ENCODE data around the gene PTPN11. TPM values are rescaled to one million over a fixed set of nuclear protein-coding genes. Genes with fewer than 3 reads are reported as not detected.

The PTPN11 gene
- total and polyA plus RNA-seq, 5 experiments from 2014 or later, result 46.2 to 75.8 (median 70.2) TPM

DNA sequence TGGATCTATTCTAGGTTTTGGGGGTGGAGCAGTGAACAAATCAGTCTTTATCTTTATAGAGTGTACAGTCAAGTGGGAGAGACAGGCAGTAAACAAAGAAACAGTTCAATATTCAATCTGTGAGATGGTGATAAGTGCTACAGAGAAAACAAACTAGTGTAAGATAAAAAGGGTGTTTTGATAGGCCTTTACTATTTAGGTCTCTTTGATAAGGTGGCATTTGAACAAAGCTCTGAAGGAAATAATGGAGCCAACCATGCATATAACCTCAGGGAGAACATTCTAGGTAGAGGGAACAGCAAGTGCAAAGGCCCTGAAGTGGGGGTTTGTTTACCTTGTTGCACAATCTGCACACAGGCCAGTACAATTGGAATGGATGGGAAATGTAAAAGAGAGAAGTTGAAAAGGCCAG lies 47.3 kb downstream of the PTPN11 start:
- Mint-ChIP-seq H3K27ac (no peak overlapping the region), H3K4me1 (peaks cover 5 to 11% (median 9%) of the 10 kb centered on the region in 4 donors), H3K27me3 (no peaks in the 10 kb centered on the region), H3K36me3 (peaks cover 0 to 51% (median 11%) of the 10 kb centered on the region in 3 donors), H3K9me3 (no peaks in the 10 kb centered on the region), H3K4me3 (no peak overlapping the region)
- ATAC-seq (no peak), DNase-seq (no peak)
- POLR2A ChIA-PET, result no interaction called here

- H3K4me1 Mint-ChIP-seq, result peaks cover 4 to 11% (median 9%) of the 10 kb centered on the region in 4 donors
- DNase-seq (no peak), ATAC-seq (no peak)
- H3K9me3 Mint-ChIP-seq, result no peaks in the 10 kb centered on the region
- H3K4me3 Mint-ChIP-seq, result no peak overlapping the region
- H3K36me3 Mint-ChIP-seq, result peaks cover 0 to 52% (median 9%) of the 10 kb centered on the region in 3 donors
- POLR2A ChIA-PET, result no interaction called here
- H3K27me3 Mint-ChIP-seq, result no peaks in the 10 kb centered on the region
- peak overlapping the region in 1 of 10 donors; percentile 16 for H3K27ac Mint-ChIP-seq
These were observed 48.1 kb downstream of the PTPN11 start for GRCh38 chr12:112466835-112467234.

- no peaks in the 10 kb centered on the region for H3K9me3 Mint-ChIP-seq
- no peak for DNase-seq
- peaks cover 2 to 59% (median 8%) of the 10 kb centered on the region in 3 donors for H3K36me3 Mint-ChIP-seq
These were observed 49.3 kb downstream of the PTPN11 start for GRCh38 chr12:112468046-112468445.

DNA sequence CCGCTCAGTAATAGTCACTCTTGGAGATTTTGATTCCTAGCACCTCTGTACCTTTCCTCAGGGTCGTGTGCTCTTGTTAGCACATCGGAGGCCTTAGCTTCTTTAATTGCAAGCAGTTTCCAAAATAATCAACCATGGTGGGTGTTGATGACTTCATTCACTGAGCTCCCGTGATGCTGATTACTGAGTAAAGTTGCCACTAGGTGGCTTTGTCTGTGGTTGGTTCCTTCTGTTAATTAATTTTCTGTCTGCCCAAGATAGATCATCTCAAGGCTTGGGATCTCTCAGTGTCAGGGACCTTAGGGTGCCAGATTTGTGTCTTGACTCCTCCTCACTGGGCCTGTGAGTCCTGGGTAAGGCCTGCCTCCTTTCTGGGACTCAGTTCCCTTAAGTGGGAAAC lies 54.3 kb downstream of the PTPN11 start:
- no peaks in the 10 kb centered on the region for H3K27me3 Mint-ChIP-seq
- POLR2A ChIA-PET, result no interaction called here
- H3K9me3 Mint-ChIP-seq, result no peaks in the 10 kb centered on the region
- no peak overlapping the region for H3K27ac Mint-ChIP-seq
- H3K4me1 Mint-ChIP-seq, result peaks cover 0 to 5% (median under 1%) of the 10 kb centered on the region in 4 donors
- H3K36me3 Mint-ChIP-seq, result peaks cover 22 to 76% (median 25%) of the 10 kb centered on the region in 3 donors
- DNase-seq (no peak), ATAC-seq (no peak)
- H3K4me3 Mint-ChIP-seq, result no peak overlapping the region

More at GRCh38 chr12:112468046-112468445, 49.3 kb downstream of the PTPN11 start:
- Mint-ChIP-seq H3K4me1 (peaks cover 4 to 11% (median 9%) of the 10 kb centered on the region in 4 donors), H3K27ac (peak overlapping the region in 2 of 10 donors; percentile 50 to 79), H3K4me3 (no peak overlapping the region), H3K27me3 (no peaks in the 10 kb centered on the region)
- ATAC-seq, result no peak
- POLR2A ChIA-PET, result no interaction called here

- ATAC-seq, result no peak
- Mint-ChIP-seq H3K4me1 (peaks cover 0 to 18% (median 3%) of the 10 kb centered on the region in 4 donors), H3K27me3 (no peaks in the 10 kb centered on the region), H3K9me3 (no peaks in the 10 kb centered on the region), H3K4me3 (no peak overlapping the region), H3K36me3 (peaks cover 38 to 97% (median 66%) of the 10 kb centered on the region in 3 donors), H3K27ac (no peak overlapping the region)
- no peak for DNase-seq
- POLR2A ChIA-PET, result no interaction called here
These were observed 60.7 kb downstream of the PTPN11 start for GRCh38 chr12:112479413-112479812.

DNA sequence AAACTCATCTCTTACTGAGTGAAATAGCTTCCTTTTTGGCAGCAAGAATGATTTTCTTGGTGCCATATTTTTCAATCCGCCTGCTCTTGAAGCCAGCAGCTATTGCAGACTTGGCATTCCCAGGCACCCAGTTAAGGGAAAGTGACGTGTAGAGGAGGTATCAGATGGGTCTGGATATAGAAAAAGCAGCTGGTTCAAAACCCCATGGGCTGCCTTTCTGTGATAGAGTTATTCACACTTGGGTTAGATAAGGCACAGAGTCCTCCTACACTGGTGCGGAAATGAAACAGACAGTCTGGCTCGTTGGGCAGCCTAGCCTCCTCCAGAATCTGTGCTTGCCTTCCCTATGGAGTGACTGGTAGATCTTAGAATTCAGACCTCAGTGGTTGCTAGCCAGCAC lies 62.2 kb downstream of the PTPN11 start:
- peaks cover 28 to 99% (median 65%) of the 10 kb centered on the region in 3 donors for H3K36me3 Mint-ChIP-seq
- ATAC-seq, result no peak
- no peak for DNase-seq
- POLR2A ChIA-PET, result interaction anchor here (0.6 kb wide), 1 partner anchor 323 kb away, joined by 3 read pairs; no protein-coding TSS in a partner anchor
- H3K27me3 Mint-ChIP-seq, result no peaks in the 10 kb centered on the region
- no peak overlapping the region for H3K4me3 Mint-ChIP-seq
- peaks cover 0 to 20% (median 1%) of the 10 kb centered on the region in 4 donors for H3K4me1 Mint-ChIP-seq
- no peaks in the 10 kb centered on the region for H3K9me3 Mint-ChIP-seq
- H3K27ac Mint-ChIP-seq, result no peak overlapping the region

DNA sequence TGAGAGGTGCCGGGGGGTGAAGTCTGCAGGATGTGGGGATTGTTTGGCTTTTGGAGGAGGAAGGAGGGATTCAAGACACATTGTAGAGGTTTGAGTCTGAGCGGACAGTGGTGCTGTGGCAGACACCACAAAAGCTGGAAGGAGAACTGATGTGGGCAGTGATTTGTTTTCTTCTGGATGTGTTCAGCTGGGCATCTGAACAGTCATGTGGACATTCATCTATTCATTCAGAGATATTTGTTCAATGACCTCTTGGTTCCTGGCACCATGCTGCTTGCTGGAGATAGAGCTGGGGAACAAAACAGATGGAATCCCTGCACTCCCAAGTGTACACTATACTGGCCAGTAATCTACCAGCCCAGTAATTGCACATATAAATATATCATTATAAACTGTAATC lies 64.0 kb downstream of the PTPN11 start:
- H3K4me1 Mint-ChIP-seq, result peaks cover 0 to 20% (median 1%) of the 10 kb centered on the region in 4 donors
- POLR2A ChIA-PET, result no interaction called here
- H3K27me3 Mint-ChIP-seq, result no peaks in the 10 kb centered on the region
- peaks cover 23 to 97% (median 63%) of the 10 kb centered on the region in 3 donors for H3K36me3 Mint-ChIP-seq
- ATAC-seq (no peak), DNase-seq (no peak)
- peak overlapping the region in 2 of 10 donors; percentile 11 to 24 for H3K27ac Mint-ChIP-seq
- no peaks in the 10 kb centered on the region for H3K9me3 Mint-ChIP-seq
- H3K4me3 Mint-ChIP-seq, result no peak overlapping the region

DNA sequence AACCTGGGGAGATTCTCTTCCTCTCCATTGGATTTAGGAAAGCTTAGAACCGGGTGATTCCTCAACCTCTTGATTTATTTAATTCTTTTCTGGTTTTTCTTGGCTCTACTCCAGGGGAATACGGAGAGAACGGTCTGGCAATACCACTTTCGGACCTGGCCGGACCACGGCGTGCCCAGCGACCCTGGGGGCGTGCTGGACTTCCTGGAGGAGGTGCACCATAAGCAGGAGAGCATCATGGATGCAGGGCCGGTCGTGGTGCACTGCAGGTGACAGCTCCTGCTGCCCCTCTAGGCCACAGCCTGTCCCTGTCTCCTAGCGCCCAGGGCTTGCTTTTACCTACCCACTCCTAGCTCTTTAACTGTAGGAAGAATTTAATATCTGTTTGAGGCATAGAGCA lies 67.6 kb downstream of the PTPN11 start:
- POLR2A ChIA-PET, result no interaction called here
- no peak for DNase-seq
- Mint-ChIP-seq H3K4me3 (no peak overlapping the region), H3K27ac (no peak overlapping the region), H3K4me1 (peaks cover 0 to 10% (median 0%) of the 10 kb centered on the region in 4 donors), H3K9me3 (no peaks in the 10 kb centered on the region), H3K27me3 (no peaks in the 10 kb centered on the region), H3K36me3 (peaks cover 21 to 94% (median 53%) of the 10 kb centered on the region in 3 donors)
- ATAC-seq, result no peak

GRCh38 chr12:112488257-112488876 lies 69.6 kb downstream of the PTPN11 start:
- peaks cover 13 to 94% (median 52%) of the 10 kb centered on the region in 3 donors for H3K36me3 Mint-ChIP-seq
- no peaks in the 10 kb centered on the region for H3K27me3 Mint-ChIP-seq
- H3K4me3 Mint-ChIP-seq, result no peak overlapping the region
- ATAC-seq (no peak), DNase-seq (no peak)
- POLR2A ChIA-PET, result no interaction called here
- peaks cover 0 to 8% (median 0%) of the 10 kb centered on the region in 4 donors for H3K4me1 Mint-ChIP-seq
- no peaks in the 10 kb centered on the region for H3K9me3 Mint-ChIP-seq
- H3K27ac Mint-ChIP-seq, result no peak overlapping the region

- DNase-seq, result no peak
- Mint-ChIP-seq H3K27ac (no peak overlapping the region), H3K36me3 (peaks cover 13 to 94% (median 48%) of the 10 kb centered on the region in 3 donors), H3K4me3 (no peak overlapping the region), H3K9me3 (no peaks in the 10 kb centered on the region), H3K27me3 (no peaks in the 10 kb centered on the region), H3K4me1 (peaks cover 0 to 1% (median under 1%) of the 10 kb centered on the region in 4 donors)
- no peak for ATAC-seq
- POLR2A ChIA-PET, result no interaction called here
These were observed 70.7 kb downstream of the PTPN11 start for GRCh38 chr12:112489456-112489855.

- POLR2A ChIA-PET, result no interaction called here
These were observed 77.7 kb downstream of the PTPN11 start for GRCh38 chr12:112496496-112496895.

DNA sequence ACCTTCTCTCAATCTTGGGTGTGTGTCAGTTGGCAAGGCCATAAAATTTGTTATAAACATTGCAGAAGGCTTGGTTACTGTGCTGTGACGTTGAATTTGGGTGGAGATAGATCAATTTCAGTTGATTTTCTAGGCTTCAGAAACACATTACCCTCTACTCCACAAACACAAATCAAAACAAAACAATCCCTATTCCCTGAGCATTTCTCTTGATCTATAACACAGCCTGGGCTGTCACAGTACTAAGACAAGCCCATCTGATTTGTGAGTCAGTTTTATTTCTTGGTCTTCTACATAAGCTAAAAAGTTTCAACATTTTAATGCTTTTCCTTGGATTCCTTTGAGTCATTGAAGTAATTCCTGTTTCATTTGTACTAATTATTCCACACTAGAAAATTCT lies 79.8 kb downstream of the PTPN11 start:
- Mint-ChIP-seq H3K27ac (peak overlapping the region in 5 of 10 donors; percentile 8 to 60 (median 26)), H3K4me1 (peaks cover 0 to 3% (median under 1%) of the 10 kb centered on the region in 4 donors), H3K9me3 (no peaks in the 10 kb centered on the region), H3K27me3 (no peaks in the 10 kb centered on the region), H3K36me3 (peaks cover 0 to 75% (median 36%) of the 10 kb centered on the region in 3 donors), H3K4me3 (no peak overlapping the region)
- DNase-seq (no peak), ATAC-seq (no peak)
- POLR2A ChIA-PET, result no interaction called here

More at GRCh38 chr12:112496496-112496895, 77.7 kb downstream of the PTPN11 start:
- ATAC-seq (no peak), DNase-seq (no peak)
- no peak overlapping the region for H3K27ac Mint-ChIP-seq
- peaks cover 0 to 77% (median 29%) of the 10 kb centered on the region in 3 donors for H3K36me3 Mint-ChIP-seq
- H3K4me3 Mint-ChIP-seq, result no peak overlapping the region
- peaks cover 0 to 3% (median under 1%) of the 10 kb centered on the region in 4 donors for H3K4me1 Mint-ChIP-seq
- H3K27me3 Mint-ChIP-seq, result no peaks in the 10 kb centered on the region
- H3K9me3 Mint-ChIP-seq, result no peaks in the 10 kb centered on the region

- Mint-ChIP-seq H3K36me3 (peaks cover 0 to 75% (median 49%) of the 10 kb centered on the region in 3 donors), H3K4me1 (no peaks in the 10 kb centered on the region), H3K27me3 (no peaks in the 10 kb centered on the region), H3K4me3 (no peak overlapping the region), H3K9me3 (no peaks in the 10 kb centered on the region), H3K27ac (peak overlapping the region in 3 of 10 donors; percentile 8 to 66 (median 62))
- ATAC-seq (no peak), DNase-seq (no peak)
- POLR2A ChIA-PET, result no interaction called here
These were observed 84.8 kb downstream of the PTPN11 start for GRCh38 chr12:112503512-112503911.

All from naive thymus-derived CD8-positive, alpha-beta T cell (primary cell).